GM18861 (cell line): ENCODE results near the gene SMTNL2.
"Not testable (repeated sequence)": the region's sequence is repeated elsewhere in the genome, so short reads cannot be mapped to it uniquely, and the experiment has no call there.

Experiments
- ATAC-seq: cut with Tn5 transposase; IDR thresholded peaks from one replicate; pipeline ENCODE4 v1.9.1; 2021; ENCODE audit not compliant: unreplicated experiment

Gene SMTNL2

DNA sequence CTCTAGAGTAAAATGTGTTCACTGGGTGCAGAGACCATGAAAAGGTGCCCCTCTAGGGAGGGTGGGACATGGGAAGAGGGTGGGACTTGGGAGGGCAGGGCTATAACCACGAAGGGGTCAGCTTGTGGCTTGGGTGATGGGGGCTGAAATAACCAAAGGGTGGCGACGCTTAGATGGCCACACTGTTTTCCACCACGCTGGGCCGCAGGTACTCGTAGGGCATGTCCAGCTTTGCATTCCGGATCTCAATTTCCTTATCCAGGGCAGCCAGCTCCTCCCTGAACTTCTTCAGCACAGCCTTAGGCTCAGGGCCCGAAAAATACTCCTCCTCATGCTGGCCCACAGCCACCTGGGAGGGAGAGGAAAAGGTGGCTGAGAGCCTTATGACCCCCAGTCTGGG lies 47.1 kb downstream of the SMTNL2 start:
- no peak for ATAC-seq

- no peak for ATAC-seq
Measured at GRCh38 chr17:4631836-4632580, 47.7 kb downstream of the SMTNL2 start.

GRCh38 chr17:4632581-4632920 lies 48.2 kb downstream of the SMTNL2 start:
- no peak for ATAC-seq

GRCh38 chr17:4633643-4634042 lies 49.3 kb downstream of the SMTNL2 start:
- ATAC-seq = no peak

DNA sequence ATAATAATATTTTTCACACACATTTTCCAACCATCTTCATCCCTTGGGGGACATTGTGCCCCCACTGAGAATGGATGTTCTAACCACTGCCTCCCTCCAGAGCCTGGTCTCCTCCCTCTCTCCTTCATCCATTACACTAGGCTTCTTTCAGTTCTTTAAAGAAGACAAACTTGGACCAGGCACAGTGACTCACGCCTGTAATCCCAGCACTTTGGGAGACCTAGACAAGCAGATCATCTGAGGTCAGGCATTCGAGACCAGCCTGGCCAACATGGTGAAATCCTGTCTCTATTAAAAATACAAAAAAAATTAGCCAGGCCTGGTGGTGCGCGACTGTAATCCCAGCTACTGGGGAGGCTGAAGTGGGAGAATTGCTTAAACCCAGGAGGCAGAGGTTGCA lies 50.6 kb downstream of the SMTNL2 start:
- ATAC-seq = no peak

GRCh38 chr17:4635823-4636375 lies 51.6 kb downstream of the SMTNL2 start:
- ATAC-seq = no peak

DNA sequence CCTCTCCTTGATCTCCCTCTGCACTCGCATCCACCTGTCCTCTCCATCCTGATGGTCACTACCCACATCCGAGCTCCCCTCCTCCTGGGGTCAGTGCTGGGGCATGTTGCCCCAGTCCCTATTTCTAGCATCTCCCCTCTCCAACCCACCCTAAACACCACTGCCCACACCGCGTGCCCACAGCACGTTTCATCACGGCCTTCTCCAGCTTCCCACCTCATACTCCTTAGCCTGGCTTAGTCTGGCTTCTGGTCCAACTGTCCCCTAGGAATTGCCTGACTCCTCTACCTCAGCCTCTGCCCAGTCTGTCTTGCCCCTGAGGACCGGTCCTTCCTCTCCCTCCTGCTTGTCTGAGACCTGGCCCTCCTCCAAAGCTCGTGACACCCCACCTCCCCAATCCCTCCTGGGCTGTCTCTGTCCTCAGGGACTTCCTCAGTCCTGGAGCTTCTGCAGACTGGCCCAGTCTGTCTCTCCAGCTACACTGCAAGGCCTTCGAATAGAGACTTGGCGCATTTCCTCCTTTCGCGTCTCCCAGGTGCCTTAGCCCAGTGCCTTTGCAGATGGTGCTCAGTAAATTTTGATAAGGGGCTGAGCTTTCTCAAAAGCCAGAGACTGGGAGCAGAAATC lies 52.3 kb downstream of the SMTNL2 start:
- ATAC-seq = no peak

- not testable (repeated sequence) for ATAC-seq
Measured at GRCh38 chr17:4638766-4639165, 54.4 kb downstream of the SMTNL2 start.

DNA sequence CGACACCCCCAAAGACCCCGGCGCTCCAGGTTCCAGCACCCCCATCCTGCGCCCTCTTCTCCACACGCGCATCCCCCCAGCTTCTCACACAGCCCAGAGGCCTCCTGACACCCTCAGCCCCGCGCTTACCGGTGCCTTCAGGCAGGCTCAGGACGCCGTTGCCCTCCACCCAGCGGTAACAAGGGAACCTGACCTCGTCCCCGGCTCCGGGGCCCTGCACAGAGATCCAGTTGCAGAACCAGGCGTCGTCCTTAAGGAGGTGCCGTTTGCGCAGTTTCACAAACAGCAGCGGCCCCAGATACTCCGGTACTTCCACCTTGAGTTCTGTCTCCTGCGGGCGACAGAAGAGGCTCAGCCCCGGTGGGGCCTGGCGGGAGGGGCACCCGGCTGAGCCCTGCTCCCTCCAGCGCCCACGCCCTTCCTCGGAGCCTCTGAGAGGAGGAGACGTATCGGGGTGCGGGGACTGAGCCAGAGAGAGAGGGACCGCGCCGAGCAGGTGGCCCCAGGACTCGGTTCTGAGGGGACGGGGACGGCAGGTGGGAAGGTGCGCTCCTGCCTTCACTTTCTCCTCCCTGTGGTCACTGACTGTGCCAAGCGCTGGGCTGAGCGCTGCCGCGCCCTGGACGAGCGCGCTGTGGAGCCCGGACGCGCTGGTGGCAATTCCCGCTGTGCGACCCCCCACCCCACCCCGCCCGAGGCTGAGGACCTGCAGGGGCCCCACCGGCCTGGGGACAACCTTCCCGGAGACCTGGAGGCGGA lies 55.2 kb downstream of the SMTNL2 start:
- ATAC-seq = not testable (repeated sequence)

DNA sequence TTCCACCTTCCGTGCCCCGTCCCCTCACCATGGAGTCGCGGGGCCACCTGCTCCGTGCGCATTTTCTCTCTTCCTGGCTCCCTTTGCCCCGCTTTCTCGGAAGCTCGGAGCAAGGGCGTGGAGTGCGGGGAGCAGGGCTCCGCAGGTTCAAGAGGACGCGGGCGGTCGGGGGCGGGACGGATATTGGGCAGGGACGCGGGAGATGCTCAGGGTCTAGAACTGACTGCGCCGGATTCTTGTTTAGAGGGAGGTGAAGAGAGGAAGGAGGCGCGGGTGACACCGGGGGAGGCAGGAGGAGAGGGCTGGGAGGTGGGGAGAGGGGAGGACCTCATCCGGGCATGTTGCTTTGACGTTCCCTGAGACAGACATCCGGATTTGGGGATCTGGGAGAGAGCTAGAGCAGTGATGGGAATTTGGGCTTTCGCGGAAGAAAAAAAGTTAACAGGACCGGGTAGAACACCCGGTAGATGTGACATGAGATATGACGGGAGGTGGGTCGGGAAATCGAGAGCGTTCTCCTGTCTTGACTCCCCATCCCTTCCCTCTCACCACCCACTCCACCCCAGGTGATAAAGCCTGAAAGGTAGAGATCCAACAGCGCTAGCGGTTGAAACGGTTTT lies 56.4 kb downstream of the SMTNL2 start:
- not testable (repeated sequence) for ATAC-seq

DNA sequence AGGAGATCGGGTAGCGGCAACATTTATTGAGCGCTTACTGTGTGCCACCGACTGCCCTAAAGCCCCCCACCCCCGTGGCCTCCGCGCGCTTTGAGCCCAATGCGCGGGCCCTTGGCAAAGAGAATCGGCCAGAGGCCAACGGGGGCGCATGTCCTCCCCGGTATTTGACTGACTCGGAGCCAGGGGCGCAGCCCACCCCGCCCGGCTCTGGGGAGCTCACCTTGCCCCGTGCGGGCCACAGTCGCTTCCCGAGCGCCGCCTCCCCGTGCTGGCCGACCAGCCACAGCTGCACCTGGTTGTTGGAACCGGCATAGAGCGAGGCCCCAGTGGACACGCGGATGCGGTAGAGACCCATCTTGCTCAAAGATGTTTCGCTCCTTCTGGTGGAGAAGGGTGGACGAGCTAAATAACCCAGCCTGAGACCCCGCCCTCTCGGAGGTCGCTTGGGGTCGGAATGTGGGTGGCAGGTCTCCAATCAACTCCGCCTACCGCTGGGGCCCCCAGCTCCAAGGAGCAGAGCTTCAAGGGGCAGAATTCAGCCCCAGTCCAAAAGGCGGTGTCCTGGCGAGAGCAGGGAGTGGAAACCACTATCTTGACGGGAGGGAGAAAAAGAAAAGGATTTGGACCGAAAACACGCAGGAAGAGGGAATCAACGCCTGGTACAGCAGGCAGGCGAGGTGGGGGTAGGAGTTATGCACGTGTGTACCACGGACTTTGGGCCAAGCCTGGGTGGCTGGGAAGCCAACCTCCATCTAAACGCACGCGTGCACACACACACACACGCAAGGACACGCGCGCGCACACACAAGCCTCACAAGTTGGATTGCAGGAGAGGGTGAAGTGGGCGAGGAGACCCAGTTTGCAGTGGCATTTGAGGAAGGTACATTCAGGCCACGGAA lies 57.2 kb downstream of the SMTNL2 start, which contains the start of gene ALOX15:
ALOX15 (minus strand) TSS at position 382 of the 899 bp plus-strand sequence; CDS start at position 355, 27 bp downstream.
- no peak for ATAC-seq

- ATAC-seq = no peak
Measured at GRCh38 chr17:4642286-4642685, 58.0 kb downstream of the SMTNL2 start.

- ATAC-seq = no peak
Measured at GRCh38 chr17:4643676-4644075, 59.3 kb downstream of the SMTNL2 start.

DNA sequence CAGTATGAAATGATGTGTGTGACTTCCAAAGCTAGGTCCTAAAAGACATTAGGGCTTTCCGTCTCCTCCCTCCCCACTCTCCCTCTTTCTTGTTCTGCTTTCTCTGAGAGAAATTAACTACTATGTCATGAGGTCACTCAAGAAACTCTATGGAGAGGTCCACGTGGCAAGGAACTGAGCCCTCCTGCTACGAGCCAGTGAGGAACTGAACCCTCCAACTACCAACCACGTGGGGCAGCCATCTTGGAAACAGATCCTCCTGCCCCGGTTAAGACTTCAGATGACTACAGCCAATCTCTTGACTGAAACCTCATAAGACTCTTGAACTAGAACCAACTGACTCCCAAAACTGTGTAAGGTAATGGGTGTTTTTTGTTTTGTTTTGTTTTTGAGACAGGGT lies 61.3 kb downstream of the SMTNL2 start:
- no peak for ATAC-seq

DNA sequence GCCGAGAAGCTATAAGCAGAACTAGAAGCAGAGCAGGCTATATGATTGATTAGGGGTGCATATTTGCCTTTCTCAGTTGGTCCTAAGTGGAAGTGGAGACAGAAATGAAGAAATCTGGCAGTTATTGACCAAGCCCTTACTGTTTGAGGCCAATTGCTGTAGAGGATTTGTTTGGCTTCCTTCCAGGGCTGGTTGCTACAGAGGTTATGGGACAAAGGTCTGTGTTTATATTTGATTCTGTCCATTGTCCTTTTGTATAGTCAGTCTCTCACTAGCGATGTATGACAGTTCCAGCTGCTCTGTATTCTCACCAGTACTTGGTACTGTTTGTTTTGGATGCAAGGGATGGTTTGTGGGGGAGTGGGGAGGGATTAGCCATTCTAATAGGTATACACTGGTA lies 64.4 kb downstream of the SMTNL2 start:
- no peak for ATAC-seq

DNA sequence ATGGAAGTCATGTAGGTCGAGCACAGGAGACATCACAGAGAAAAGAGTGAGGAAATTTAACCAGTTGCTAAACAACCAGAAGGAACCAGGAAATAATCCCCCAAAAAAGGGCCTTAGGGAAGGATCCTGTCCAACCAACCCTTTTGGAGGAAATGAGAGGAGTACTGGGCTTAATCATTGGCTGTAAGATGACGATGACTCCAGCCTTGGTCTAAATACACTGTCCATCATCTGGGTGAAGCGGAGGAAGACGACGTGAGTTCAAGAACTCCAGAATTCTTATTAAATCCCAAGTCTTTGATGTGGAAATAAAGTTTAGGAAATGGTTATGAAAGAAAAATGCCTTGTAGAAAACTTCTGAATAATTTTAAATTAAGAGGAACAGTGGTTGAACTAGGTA lies 68.7 kb downstream of the SMTNL2 start:
- no peak for ATAC-seq

DNA sequence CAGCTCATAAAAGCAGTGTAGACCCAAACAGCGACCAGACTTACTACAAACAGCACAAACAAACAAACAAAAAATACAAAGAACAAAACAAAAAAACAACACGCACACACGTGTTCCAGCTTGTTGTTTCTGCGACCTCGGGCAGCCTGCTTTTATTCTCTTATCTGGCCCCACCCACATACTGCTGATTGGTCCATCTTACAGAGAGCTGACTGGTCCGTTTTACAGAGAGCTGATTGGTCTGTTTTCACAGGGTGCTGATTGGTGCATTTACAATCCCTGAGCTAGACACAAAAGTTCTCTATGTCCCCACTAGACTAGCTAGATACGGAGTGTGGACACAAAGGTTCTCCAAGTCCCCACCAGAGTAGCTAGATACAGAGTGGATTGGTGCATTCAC lies 71.6 kb downstream of the SMTNL2 start:
- ATAC-seq = not testable (repeated sequence)

GRCh38 chr17:4657678-4658077 lies 73.3 kb downstream of the SMTNL2 start:
- no peak for ATAC-seq
